ENCODE results near the gene POMT1.

POMT1 gene

DNA sequence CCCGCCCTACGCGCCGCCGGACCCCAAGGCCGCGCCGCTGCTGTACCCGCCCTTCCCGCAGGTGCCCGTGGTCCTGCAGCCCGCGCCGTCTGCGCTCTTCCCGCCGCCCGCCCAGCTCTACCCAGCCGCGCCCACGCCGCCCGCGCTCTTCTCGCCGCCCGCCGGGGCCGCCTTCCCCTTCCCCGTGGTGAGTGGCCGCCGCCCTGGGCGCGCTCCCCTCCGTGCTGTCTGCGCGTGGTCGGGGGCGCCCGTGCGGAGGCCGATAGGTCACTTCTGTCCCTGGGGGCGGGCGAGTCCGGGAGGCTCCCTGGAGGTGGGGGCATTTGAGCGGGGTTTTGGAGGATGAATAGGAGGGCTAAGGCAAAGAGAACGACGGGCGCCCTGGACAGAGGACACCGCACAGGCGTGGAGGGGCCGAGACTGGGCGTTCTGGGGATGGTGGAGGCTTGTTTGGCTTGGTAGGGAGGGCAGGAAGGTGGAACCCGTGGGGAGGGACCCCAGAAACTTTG lies 52.2 kb downstream of the POMT1 start:
- no peak for DNase-seq (ENCODE audit: low spot score)

DNA sequence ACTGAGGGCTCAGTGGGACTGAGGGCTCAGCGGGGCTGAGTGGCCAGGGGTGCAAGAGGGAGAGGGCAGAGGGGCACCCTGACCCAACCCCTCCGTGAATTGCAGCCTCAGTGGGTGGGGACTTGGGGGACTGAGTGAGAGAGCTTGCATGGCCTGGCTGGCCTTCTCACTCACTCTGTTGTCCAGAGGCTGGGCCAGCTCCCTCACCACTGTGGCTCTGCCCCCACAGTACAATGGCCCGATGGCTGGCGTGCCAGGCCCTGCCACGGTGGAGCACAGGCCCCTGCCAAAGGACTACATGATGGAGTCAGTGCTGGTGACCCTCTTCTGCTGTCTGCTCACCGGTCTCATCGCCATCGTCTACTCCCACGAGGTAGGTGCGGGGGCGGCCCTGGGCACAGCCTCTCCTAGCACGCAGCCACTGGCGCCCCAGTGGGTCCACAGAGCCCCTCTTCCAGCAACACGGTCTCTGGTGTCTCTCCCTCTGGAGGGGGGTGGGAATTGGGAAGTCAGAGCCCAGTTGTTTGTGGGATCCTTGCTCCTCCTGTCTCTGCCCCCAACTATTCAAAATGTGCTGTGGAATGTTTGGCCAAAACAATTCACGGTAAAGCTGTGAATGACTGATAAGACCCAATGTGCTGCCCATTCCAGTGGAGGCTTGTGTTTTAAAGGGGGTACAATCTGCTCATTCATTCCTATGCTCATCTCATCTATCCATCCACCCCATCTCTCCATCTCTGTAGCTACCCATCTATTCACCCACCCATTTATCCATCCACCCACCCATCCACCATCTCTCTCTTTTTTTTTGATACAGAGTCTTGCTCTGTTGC lies 53.3 kb downstream of the POMT1 start:
- no peak for DNase-seq (ENCODE audit: low spot score)

DNA sequence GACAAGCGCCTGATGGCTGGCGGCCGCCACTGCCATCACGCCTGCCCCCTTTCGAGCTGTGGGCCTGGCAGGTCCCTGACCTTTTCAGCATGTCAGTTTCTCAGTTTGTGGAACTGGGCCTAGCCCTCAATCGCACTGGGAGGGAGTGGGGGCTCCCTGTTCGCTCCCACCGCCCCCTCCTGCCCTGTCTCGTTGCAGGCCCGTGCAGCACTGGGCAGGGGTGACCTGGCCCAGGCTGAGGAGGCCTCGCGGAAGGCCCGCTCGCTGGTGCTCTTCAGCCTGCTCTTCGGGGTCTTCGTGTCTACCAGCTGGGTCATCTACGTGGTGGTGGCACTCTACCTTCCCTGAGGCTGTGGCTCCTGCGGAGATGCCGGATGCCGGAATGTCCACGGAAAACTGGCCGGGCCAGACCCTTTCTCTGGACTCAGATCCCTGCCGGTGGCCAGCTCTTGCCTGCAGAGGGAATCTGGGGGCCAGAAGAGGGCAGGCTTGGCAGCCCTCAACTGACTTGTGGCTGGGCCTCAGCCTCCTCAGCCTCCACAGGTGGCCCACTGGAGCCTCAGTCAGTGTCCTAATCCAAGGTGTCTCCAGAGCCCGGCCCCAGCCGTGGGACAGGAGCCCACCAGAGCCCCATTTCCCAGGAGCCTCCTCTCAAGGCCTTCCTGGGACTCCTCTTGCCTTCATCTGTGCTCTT lies 55.3 kb downstream of the POMT1 start:
- DNase-seq (ENCODE audit: low spot score): no peak

DNA sequence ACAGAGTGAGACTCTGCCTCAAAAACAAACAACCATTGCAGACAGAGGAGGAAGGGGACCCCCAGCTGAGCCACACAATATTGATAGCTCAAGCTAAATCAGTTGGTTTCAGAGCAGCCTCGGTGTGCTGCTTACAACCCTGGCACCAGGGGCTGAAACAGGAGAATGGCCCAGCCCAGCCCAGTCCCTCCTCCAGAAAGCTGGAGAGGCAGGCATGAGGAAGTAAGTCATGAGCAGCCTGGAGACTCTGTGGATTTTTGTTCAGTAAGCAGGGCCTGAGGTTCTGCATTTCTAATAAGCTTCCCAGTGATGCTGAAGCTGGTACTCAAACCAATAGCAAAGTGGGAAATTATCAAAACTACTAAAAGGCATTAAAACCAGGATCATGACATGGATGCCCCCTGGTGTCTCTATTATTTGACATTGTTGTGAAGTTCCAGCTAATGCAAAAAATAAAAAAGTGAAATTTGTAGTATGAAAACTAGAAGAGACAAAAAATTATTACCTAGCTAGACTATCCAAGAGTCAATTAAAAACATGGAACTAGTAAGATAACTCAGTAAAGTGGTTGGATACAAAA lies 56.8 kb downstream of the POMT1 start:
- no peak for DNase-seq (ENCODE audit: low spot score)

DNA sequence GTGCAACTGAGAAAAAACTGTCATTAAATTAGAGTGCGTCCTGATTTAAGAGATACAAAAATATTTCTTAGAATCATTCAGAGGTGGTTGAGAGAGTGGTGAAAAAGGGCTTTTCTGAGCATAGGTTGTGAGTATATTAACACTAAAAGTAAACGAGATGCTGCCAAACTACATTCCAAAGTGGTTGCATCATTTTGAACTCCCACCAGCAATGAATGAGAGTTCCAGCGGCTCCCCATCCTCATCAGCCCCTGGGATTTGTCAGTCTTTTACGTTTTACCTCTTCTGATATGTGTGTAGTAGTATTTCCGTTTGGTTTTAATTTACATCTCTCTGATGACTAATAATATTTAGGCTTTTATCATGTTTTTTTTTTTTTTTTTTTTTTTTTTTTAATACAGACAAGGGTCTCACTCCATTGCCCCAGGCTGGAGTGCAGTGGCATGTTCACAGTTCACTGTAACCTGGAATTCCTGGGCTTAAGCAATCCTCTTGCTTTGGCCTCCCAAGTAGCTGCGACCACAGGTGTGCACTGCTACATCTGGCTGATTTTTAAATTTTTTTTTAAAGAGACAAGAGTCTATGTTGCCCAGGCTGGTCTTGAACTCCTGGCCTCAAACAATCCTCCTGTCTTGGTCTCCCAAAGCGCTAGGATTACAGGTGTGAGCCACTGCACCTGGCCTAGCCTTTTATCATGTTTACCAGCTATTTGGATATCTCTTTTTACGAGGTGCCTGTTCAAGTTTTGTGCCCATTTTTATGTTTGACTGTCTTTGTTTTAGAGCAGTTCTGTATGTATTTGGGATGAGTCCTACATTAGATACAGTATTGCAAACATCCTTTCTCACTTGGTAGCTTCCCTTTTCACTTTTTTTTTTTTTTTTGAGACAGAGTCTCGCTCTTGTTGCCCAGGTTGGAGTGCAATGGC lies 59.6 kb downstream of the POMT1 start:
- no peak for DNase-seq (ENCODE audit: low spot score)

GRCh38 chr9:131565369-131565768 lies 62.7 kb downstream of the POMT1 start:
- no peak for DNase-seq (ENCODE audit: low spot score)

- DNase-seq (ENCODE audit: low spot score): no peak
Measured at GRCh38 chr9:131566158-131566557, 63.4 kb downstream of the POMT1 start.

- DNase-seq (ENCODE audit: low spot score): no peak
Measured at GRCh38 chr9:131567910-131568309, 65.2 kb downstream of the POMT1 start.
